Measurements from ENCODE around the gene URB1.

DNA sequence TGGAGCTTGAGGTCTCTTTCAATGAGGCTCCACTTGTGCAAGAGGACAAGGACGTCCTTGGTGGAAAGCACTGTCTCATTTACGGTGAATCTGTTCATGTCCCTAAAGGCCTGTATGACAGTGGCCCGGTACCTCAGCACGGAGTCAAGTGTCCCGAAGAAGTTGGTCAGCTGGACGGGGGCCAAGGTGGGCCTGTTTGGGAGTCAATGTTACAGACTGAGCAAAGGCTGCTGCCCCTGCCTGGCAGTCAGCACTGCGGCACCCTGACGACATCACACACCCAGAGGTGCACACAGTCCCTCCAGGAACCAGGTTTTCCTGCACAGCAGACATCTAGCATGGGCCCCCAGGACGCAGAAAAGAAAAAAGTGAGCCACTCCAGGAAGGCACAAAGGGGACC is 75.1 kb downstream of the URB1 start:
- TF ChIP-seq POLR2A (IDR thresholded peaks at IDR 0.05; ENCODE audit: low read depth, low read length) = no peak
- no peak for TF ChIP-seq EZH2 (IDR thresholded peaks at IDR 0.05; ENCODE audit: borderline replicate concordance, low read depth, low read length, severe bottlenecking)
- TF ChIP-seq MYC (IDR thresholded peaks at IDR 0.05; ENCODE audit: low read depth, low read length) = no peak
- no peak for TF ChIP-seq POLR2AphosphoS5 (IDR thresholded peaks at IDR 0.05; ENCODE audit: insufficient read depth, low read depth, low read length)

All from endothelial cell of umbilical vein (primary cell).